Tibial artery (tissue), 4 donors: ENCODE results near the gene ZFPL1.
"Not testable (repeated sequence)": the region's sequence is repeated elsewhere in the genome, so short reads cannot be mapped to it uniquely, and the experiment has no call there.

Experiments used
- DNase-seq, 2 donors: peaks; one replicate each; pipeline ENCODE4 v3.0.0-alpha.2; 2019
- H3K27ac ChIP-seq, 2 donors: fragments of 200-600 bp; sonication (generic) in 1 of 2; 1 replicate in 1 of 2; 2 replicates in 1 of 2; pipeline ENCODE4 v1.5.1; 2018 to 2019; ENCODE audit warnings: mild to moderate bottlenecking in 1 of 2
- H3K27me3 ChIP-seq, 2 donors: fragments of 200-600 bp; sonication (generic) in 1 of 2; one replicate each; pipeline versions ENCODE4 v1.5.1 to v1.6.0; 2016 to 2019
- H3K36me3 ChIP-seq, 3 donors: fragments of 200-600 bp; sonication (generic) in 2 of 3; one replicate each; pipeline ENCODE4 v1.5.1; 2016 to 2019; ENCODE audit warnings: mild to moderate bottlenecking in 2 of 3
- H3K4me1 ChIP-seq, 4 donors: fragments of 200-600 bp; sonication (generic) in 2 of 4; 1 replicate in 3 of 4; 2 replicates in 1 of 4; pipeline ENCODE4 v1.5.1; 2016 to 2019
- H3K4me3 ChIP-seq, 2 donors: fragments of 200-600 bp; sonication (generic) in 1 of 2; 1 replicate in 1 of 2; 2 replicates in 1 of 2; pipeline ENCODE4 v1.5.1; 2018 to 2019; ENCODE audit warnings: mild to moderate bottlenecking in 2 of 2
- H3K9me3 ChIP-seq, 3 donors: fragments of 200-600 bp; sonication (generic) in 1 of 3; one replicate each; pipeline ENCODE4 v1.5.1; 2016 to 2019
- intact Hi-C: fragments of 100-400 bp; cut with DNase I; formaldehyde crosslinking; loops from one replicate; pipeline ENCODE4 v1.15.0; 2023; ENCODE audit warnings: low total_unique reads
- TF ChIP-seq, protein P1 (sequence below), 2 experiments: fragments of 200-600 bp in 1 of 2; fragments of 450-650 bp in 1 of 2; IDR thresholded peaks; one replicate each; pipeline ENCODE4 v1.5.1; 2017 to 2019; ENCODE audit warnings: antibody characterized with exemption in 2 of 2, mild to moderate bottlenecking in 1 of 2, moderate library complexity in 1 of 2

Gene ZFPL1

DNA sequence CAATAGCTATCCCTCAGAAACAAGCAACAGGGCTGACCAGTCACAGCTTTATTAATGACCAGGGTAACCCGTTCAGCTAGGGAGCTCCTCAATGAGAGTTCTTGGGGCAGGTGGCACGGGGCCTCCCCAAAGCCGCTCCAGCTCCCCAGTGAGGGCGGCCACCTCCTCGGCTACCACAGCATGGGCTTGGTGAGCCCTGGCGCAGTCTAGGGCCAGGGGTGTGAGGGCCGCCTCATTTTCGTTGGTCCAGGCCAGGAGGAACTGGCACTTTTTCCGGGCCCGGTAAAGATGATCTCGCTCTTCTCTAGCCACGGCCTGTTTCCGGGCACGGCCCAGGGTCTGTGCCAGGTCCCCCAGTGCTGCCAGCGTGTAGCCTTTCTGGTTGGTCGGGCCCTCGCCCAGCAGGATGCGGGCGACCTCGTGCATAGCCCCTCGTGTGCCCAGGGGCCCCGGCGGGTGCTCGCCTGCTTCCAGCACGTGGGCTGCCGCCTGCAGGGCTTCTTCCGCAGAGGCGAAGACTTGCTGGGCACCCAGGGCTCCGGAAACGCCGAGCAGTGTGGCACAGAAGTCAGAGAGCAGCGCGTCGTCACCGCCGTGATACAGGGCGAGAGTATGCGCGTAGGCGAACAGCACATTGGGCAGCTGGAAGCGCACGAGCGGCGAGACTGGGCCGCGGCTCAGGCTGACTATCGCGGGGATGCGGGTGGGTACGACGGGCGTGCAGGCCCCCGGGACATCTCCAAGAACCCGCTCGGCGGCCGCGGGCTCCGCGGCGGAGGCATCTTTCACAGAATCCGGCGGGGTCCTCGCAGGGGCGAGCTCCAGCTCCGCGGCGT is 32.6 kb downstream of the ZFPL1 start:
- intact Hi-C loops, result loop anchor here (5.0 to 10.0 kb wide), 2 partner anchors 104 to 192 kb away; partner anchors contain the start of genes ARL2 and PPP2R5B
- Histone ChIP-seq H3K4me1 (peaks cover 13 to 50% (median 46%) of the 10 kb centered on the region in 4 donors), H3K27me3 (no peaks in the 10 kb centered on the region), H3K4me3 (peak overlapping the region; percentile 61 to 81), H3K9me3 (no peaks in the 10 kb centered on the region), H3K27ac (peak overlapping the region; percentile 76 to 85), H3K36me3 (peaks cover 18 to 53% (median 38%) of the 10 kb centered on the region in 3 donors)
- peak in 1 of 2 donors; percentile 69 for DNase-seq
- TF ChIP-seq, protein P1, sequence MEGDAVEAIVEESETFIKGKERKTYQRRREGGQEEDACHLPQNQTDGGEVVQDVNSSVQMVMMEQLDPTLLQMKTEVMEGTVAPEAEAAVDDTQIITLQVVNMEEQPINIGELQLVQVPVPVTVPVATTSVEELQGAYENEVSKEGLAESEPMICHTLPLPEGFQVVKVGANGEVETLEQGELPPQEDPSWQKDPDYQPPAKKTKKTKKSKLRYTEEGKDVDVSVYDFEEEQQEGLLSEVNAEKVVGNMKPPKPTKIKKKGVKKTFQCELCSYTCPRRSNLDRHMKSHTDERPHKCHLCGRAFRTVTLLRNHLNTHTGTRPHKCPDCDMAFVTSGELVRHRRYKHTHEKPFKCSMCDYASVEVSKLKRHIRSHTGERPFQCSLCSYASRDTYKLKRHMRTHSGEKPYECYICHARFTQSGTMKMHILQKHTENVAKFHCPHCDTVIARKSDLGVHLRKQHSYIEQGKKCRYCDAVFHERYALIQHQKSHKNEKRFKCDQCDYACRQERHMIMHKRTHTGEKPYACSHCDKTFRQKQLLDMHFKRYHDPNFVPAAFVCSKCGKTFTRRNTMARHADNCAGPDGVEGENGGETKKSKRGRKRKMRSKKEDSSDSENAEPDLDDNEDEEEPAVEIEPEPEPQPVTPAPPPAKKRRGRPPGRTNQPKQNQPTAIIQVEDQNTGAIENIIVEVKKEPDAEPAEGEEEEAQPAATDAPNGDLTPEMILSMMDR (IDR thresholded peaks at IDR 0.05), result no peak

DNA sequence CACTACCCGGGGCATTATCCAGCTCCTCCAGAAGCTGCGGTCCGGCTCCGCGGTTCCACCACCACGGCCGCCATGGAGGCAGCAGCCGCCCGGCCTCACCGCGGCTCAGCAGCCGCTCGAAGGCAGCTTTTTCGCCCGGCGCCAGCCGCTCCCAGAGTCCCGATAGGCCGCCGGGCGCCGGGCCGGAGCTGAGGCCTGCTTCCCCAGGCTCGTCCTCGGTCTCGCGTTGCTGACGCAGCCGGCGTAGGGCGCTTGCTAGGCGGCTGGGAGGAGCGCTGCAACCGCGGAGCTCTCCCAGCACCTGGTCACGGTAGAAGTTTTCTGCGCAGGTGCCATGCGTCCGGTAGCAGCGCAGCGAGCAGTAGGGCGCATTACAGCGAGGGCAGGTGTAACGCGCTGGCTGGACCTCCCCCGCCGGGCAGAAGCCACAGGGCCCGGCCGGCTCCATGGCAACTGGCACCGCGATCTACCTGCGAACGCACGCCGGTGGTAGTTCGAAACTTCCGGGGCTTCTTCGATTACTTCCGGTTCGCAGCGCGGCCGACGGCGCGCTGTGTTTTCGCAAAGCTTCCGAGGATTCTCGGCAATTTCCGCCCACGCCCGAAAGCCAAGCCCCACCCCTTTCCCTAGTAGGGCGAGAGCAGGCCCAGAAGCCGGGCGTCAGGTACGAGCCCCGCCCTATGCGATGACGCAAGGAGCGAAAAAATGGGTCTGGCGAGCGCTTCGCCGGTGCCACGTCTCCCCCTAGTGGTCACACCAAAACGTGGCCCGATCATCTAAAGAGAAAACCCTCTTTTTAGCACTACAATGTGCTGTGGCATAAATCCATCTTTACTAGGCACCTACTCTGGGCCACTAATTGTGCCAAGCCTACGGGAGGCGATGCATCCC is 33.4 kb downstream of the ZFPL1 start, which contains the start of gene ZNHIT2:
Gene ZNHIT2, minus strand, starts transcription at position 496 of the 891 bp plus-strand sequence. Its CDS starts 48 bp downstream, at position 448.
- no peaks in the 10 kb centered on the region for H3K9me3 ChIP-seq
- DNase-seq, result peak; percentile 99 to 100
- peak within 1 kb of the TSS; percentile 76 to 85 for H3K27ac ChIP-seq
- H3K27me3 ChIP-seq, result no peaks in the 10 kb centered on the region
- peak within 1 kb of the TSS; percentile 61 to 81 for H3K4me3 ChIP-seq
- TF ChIP-seq, protein P1 (IDR thresholded peaks at IDR 0.05), result peak; percentile 93 to 96
- peaks cover 18 to 53% (median 38%) of the 10 kb centered on the region in 3 donors for H3K36me3 ChIP-seq
- peaks cover 9 to 42% (median 38%) of the 10 kb centered on the region in 4 donors for H3K4me1 ChIP-seq
- intact Hi-C loops, result loop anchor here (5.0 to 10.0 kb wide), 2 partner anchors 105 to 193 kb away; partner anchors contain the start of genes ARL2 and PPP2R5B

DNA sequence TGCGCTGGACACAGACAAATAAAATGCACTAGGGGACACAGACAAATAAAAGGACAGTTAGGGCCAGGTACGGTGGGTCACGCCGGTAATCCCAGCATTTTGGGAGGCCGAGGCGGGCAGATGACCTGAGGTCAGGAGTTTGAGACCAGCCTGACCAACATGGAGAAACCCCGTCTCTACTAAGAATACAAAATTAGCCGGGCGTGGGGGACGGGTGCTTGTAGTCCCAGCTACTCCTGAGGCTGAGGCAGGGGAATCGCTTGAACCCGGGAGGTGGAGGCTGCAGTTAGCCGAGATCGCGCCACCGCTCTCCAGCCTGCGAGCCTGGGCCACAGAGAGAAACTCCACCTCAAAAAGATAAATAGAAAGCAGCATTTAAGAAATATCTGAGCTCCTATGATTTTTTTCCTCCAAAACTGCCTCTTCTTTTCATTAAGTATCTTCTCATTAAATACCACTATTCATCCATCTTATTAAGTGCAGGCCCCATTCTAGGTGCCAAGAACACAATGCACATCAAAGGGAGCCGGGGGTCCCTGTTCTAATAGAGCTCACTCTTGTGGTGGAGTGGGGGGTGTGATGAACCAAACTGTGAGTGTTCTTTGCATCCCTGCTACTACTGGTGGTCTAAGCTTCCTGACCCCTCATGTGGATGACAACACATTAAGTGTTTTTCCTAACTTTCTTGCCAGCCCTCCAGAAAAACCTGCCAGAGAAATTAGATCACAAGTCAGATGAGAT is 34.2 kb downstream of the ZFPL1 start:
- H3K4me3 ChIP-seq, result no peak overlapping the region
- no peaks in the 10 kb centered on the region for H3K27me3 ChIP-seq
- DNase-seq, result peak in 1 of 2 donors; percentile 13
- H3K36me3 ChIP-seq, result peaks cover 18 to 53% (median 38%) of the 10 kb centered on the region in 3 donors
- intact Hi-C loops, result loop anchor here (5.0 to 10.0 kb wide), 2 partner anchors 106 to 193 kb away; partner anchors contain the start of genes ARL2 and PPP2R5B
- H3K9me3 ChIP-seq, result no peaks in the 10 kb centered on the region
- TF ChIP-seq, protein P1 (IDR thresholded peaks at IDR 0.05), result no peak
- peaks cover 9 to 41% (median 37%) of the 10 kb centered on the region in 4 donors for H3K4me1 ChIP-seq
- H3K27ac ChIP-seq, result peak overlapping the region; percentile 19 to 53

DNA sequence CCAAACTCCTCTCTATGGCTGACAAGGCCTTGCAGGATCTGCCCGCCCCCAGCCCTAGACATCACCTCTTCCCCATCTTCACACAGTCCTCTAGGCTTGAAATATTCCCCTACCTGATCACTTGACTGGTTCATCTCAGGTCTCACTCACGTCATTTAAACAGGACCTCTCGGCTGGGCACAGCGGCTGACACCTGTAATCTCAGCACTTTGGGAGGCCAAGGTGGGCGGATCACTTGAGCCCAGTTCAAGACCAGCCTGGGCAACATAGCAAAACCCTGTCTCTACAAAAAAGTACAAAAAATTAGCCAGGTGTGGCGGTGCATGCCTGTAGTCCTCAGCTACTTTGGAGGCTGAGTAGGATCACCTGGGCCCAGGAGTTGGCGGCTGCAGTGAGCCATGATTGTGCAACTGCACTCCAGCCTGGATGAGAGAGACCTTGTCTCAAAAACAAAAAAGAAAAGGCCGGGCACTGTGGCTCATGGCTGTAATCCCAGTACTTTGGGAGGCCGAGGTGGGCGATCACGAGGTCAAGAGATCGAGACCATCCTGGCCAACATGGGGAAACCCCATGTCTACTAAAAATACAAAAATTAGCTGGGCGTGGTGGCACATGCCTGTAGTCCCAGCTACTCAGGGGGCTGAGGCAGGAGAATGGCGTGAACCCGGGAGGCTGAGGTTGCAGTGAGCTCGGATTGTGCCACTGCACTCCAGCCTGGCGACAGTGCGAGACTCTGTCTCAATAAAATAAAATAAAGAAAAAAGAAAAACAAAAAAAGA is 35.1 kb downstream of the ZFPL1 start:
- peaks cover 9 to 41% (median 34%) of the 10 kb centered on the region in 4 donors for H3K4me1 ChIP-seq
- peak overlapping the region in 1 of 2 donors; percentile 53 for H3K27ac ChIP-seq
- DNase-seq, H3K9me3 ChIP-seq, H3K27me3 ChIP-seq, H3K4me3 ChIP-seq: not testable (repeated sequence)
- H3K36me3 ChIP-seq, result peaks cover 18 to 57% (median 38%) of the 10 kb centered on the region in 3 donors
- intact Hi-C loops, result loop anchor here (5.0 to 10.0 kb wide), 2 partner anchors 107 to 194 kb away; partner anchors contain the start of genes ARL2 and PPP2R5B

DNA sequence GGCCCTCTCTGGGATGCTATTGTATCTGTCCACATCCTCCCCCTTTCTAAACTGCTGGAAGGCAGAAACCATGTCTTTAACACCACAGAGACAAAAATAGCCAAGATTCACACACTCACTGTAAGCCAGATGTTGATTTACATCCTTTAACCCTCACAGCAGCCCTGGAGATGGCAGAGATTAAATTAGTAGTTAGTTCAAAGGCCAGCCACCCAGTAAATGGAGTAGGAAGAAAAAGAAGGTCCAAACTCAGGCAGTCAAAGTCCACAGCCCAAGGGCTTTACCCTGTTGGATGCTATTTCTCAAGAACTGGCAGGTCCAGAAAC is 35.6 kb downstream of the ZFPL1 start:
- Histone ChIP-seq H3K4me1 (peaks cover 9 to 41% (median 34%) of the 10 kb centered on the region in 4 donors), H3K27me3 (no peaks in the 10 kb centered on the region), H3K27ac (no peak overlapping the region), H3K9me3 (no peaks in the 10 kb centered on the region), H3K36me3 (peaks cover 21 to 62% (median 38%) of the 10 kb centered on the region in 3 donors), H3K4me3 (no peak overlapping the region)
- TF ChIP-seq, protein P1 (IDR thresholded peaks at IDR 0.05), result no peak
- intact Hi-C loops, result loop anchor here (5.0 to 10.0 kb wide), 2 partner anchors 107 to 195 kb away; partner anchors contain the start of genes ARL2 and PPP2R5B
- no peak for DNase-seq
